Measurements from ENCODE around the gene CDH13. TPM values are rescaled to one million over a fixed set of nuclear protein-coding genes. Genes with fewer than 3 reads are reported as not detected.

Gene CDH13
- total RNA-seq, 1 donor: 102 TPM

DNA sequence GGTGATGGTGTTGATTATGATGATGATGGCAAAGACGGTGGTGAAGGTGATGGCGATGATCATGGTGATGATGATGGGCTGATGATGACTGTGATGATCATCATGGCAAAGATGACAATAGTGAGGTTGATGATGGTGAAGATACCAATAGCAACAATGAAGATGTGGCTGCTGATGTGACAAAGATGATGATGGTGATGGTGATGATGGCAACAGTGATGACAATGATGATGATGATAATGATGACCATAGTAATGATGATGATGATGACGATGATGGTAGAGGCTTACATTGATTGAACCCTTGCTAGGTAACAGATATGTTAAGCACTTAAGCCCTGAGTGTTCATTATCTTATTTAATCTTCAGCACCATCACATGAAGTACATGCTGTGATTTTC, 817.2 kb downstream of the CDH13 start:
- Histone ChIP-seq H3K4me2 (ENCODE audit: insufficient read depth, low read length) (no peak overlapping the region), H3K79me2 (ENCODE audit: insufficient read depth, low read length) (no peaks in the 10 kb centered on the region), H3K9me3 (ENCODE audit: low read depth, low read length) (no peaks in the 10 kb centered on the region), H3K4me3 (ENCODE audit: insufficient read depth, low read length) (no peak overlapping the region), H3K27ac (ENCODE audit: low read depth, low read length) (no peak overlapping the region), H4K20me1 (ENCODE audit: insufficient read depth, low read length) (no peaks in the 10 kb centered on the region), H3K36me3 (ENCODE audit: insufficient read depth, low read length) (no peaks in the 10 kb centered on the region), H3K27me3 (ENCODE audit: insufficient read depth, low read length) (no peaks in the 10 kb centered on the region), H3K4me1 (ENCODE audit: insufficient read depth, low read length) (no peaks in the 10 kb centered on the region), H2AFZ (ENCODE audit: low read length) (no peak overlapping the region)
- no peak for DNase-seq (ENCODE audit: insufficient read length, low spot score, missing footprints)
- TF ChIP-seq, protein P1, sequence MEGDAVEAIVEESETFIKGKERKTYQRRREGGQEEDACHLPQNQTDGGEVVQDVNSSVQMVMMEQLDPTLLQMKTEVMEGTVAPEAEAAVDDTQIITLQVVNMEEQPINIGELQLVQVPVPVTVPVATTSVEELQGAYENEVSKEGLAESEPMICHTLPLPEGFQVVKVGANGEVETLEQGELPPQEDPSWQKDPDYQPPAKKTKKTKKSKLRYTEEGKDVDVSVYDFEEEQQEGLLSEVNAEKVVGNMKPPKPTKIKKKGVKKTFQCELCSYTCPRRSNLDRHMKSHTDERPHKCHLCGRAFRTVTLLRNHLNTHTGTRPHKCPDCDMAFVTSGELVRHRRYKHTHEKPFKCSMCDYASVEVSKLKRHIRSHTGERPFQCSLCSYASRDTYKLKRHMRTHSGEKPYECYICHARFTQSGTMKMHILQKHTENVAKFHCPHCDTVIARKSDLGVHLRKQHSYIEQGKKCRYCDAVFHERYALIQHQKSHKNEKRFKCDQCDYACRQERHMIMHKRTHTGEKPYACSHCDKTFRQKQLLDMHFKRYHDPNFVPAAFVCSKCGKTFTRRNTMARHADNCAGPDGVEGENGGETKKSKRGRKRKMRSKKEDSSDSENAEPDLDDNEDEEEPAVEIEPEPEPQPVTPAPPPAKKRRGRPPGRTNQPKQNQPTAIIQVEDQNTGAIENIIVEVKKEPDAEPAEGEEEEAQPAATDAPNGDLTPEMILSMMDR (IDR thresholded peaks at IDR 0.05; ENCODE audit: extremely low read depth, low read depth, low read length): no peak

DNA sequence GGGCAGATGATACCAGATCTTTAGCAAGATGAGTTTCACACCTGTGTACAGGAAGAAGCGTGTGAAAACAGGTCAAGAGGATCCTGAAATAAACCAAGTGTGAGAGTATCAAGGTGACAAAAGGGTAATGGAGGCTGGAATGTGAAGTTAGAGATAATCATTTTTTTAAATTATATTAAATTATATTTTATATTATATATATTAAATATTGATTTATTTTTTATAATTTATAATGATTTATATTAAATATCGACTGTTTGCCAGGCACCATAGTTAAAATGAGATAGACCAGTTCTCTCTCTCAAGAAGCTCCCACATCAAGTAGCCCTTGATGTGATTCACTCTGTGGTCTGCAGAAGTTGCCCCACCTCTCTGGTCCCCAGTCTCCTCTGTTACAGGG, 820.8 kb downstream of the CDH13 start:
- no peak overlapping the region for H3K4me3 ChIP-seq (ENCODE audit: insufficient read depth, low read length)
- H3K4me1 ChIP-seq (ENCODE audit: insufficient read depth, low read length): no peaks in the 10 kb centered on the region

DNA sequence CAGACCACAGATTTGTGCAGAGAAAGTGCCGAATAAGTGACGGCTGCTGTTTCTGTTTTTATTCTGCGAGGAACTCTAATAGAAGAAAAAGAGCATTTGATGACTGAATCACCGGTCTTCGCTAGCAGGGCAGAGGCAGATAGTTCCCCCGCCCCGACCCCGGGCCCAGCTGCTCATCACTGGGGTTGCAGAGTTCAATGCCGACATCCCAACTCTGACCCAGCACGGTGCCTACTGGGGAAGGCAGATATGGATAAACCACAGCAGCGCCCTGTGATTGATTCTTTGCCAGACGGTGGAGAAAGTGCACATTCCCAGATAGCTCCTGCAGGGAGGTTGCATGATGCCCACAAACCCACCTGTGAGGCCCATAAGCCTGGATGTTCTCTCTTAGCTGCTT, 823.1 kb downstream of the CDH13 start:
- Histone ChIP-seq H3K27ac (ENCODE audit: low read depth, low read length) (no peak overlapping the region), H3K4me2 (ENCODE audit: insufficient read depth, low read length) (no peak overlapping the region), H3K4me1 (ENCODE audit: insufficient read depth, low read length) (no peaks in the 10 kb centered on the region), H3K36me3 (ENCODE audit: insufficient read depth, low read length) (no peaks in the 10 kb centered on the region), H3K27me3 (ENCODE audit: insufficient read depth, low read length) (no peaks in the 10 kb centered on the region), H3K4me3 (ENCODE audit: insufficient read depth, low read length) (no peak overlapping the region), H2AFZ (ENCODE audit: low read length) (no peak overlapping the region), H4K20me1 (ENCODE audit: insufficient read depth, low read length) (no peaks in the 10 kb centered on the region), H3K79me2 (ENCODE audit: insufficient read depth, low read length) (no peaks in the 10 kb centered on the region), H3K9me3 (ENCODE audit: low read depth, low read length) (no peaks in the 10 kb centered on the region)
- TF ChIP-seq, protein P1 (IDR thresholded peaks at IDR 0.05; ENCODE audit: extremely low read depth, low read depth, low read length): no peak
- no peak for DNase-seq (ENCODE audit: insufficient read length, low spot score, missing footprints)

More for the DNA sequence above, 820.8 kb downstream of the CDH13 start:
- Histone ChIP-seq H3K27me3 (ENCODE audit: insufficient read depth, low read length) (no peaks in the 10 kb centered on the region), H3K4me2 (ENCODE audit: insufficient read depth, low read length) (no peak overlapping the region), H4K20me1 (ENCODE audit: insufficient read depth, low read length) (no peaks in the 10 kb centered on the region), H3K36me3 (ENCODE audit: insufficient read depth, low read length) (no peaks in the 10 kb centered on the region), H3K9me3 (ENCODE audit: low read depth, low read length) (no peaks in the 10 kb centered on the region), H3K27ac (ENCODE audit: low read depth, low read length) (no peak overlapping the region), H3K79me2 (ENCODE audit: insufficient read depth, low read length) (no peaks in the 10 kb centered on the region), H2AFZ (ENCODE audit: low read length) (no peak overlapping the region)
- TF ChIP-seq, protein P1 (IDR thresholded peaks at IDR 0.05; ENCODE audit: extremely low read depth, low read depth, low read length): no peak
- DNase-seq (ENCODE audit: insufficient read length, low spot score, missing footprints): no peak

DNA sequence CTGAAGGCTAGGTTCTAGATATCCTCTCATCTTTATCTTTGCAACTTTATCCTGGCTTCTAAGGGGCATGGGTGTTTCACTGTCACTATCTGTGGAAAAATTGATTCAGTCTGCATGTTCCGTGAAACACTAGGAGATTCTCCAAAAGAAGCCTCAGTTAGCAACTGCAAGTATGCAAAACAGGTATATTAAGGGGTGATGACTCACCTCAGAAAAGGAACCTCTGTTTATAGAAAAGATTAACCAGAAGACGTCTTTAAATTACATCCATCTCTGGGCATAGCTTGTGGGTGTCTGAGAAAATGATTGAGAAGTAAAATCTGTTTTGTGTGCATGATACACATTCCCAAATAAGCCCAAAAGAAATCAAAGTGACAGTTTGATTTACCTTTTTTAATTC, 827.2 kb downstream of the CDH13 start:
- H3K4me2 ChIP-seq (ENCODE audit: insufficient read depth, low read length): no peak overlapping the region
- H3K9me3 ChIP-seq (ENCODE audit: low read depth, low read length): no peaks in the 10 kb centered on the region
- no peaks in the 10 kb centered on the region for H4K20me1 ChIP-seq (ENCODE audit: insufficient read depth, low read length)
- H3K4me3 ChIP-seq (ENCODE audit: insufficient read depth, low read length): no peak overlapping the region
- H3K4me1 ChIP-seq (ENCODE audit: insufficient read depth, low read length): peaks cover 7% of the 10 kb centered on the region
- H2AFZ ChIP-seq (ENCODE audit: low read length): no peak overlapping the region
- H3K36me3 ChIP-seq (ENCODE audit: insufficient read depth, low read length): no peaks in the 10 kb centered on the region
- no peak overlapping the region for H3K27ac ChIP-seq (ENCODE audit: low read depth, low read length)
- DNase-seq (ENCODE audit: insufficient read length, low spot score, missing footprints): no peak
- H3K79me2 ChIP-seq (ENCODE audit: insufficient read depth, low read length): no peaks in the 10 kb centered on the region
- H3K27me3 ChIP-seq (ENCODE audit: insufficient read depth, low read length): no peaks in the 10 kb centered on the region
- TF ChIP-seq, protein P1 (IDR thresholded peaks at IDR 0.05; ENCODE audit: extremely low read depth, low read depth, low read length): no peak
